Fibroblast of skin of abdomen (primary cell): Measurements from ENCODE around the gene ANGEL2.
"Not testable (repeated sequence)": the region's sequence is repeated elsewhere in the genome, so short reads cannot be mapped to it uniquely, and the experiment has no call there.

Experiments used
- DNase-seq: peaks from one replicate; pipeline ENCODE4 v3.0.0-alpha.2; 2013

The ANGEL2 gene

DNA sequence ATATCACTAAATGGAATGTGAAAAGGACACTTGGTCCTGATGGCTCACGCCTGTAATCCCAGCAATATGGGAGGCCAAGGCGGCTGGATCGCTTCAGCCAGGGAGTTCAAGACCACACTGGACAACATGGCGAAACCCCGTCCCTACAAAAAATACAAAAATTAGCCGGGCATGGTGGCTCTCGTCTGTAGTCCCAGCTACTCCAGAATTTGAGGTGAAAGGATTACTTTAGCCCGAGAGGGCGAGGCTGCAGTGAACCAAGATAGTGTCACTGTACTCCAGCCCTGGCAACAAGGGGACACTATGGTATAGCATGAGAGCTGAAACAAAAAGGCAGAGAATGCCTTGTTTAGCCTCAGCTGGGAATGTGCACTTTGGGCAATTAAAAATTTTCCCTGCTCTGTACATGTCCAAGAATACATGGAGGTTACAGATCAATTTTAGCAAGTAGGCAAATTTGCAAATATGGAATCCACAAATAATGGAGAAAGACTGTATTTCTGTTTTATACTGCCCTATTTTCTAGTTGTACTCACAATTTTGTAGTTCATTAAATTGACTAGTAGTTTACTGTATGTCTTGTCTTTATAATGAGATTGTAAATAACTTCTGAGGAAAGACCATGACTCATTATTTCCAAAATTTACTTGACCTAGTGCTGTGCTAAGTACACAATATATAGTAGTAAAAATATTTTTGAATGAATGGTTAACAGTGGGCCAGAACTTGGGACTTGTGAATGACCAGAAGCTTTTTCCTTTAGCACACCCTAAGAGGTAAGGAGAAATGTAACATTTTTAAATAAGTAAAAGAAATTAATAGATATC is 2.0 kb upstream of the ANGEL2 start:
- DNase-seq, result no peak

DNA sequence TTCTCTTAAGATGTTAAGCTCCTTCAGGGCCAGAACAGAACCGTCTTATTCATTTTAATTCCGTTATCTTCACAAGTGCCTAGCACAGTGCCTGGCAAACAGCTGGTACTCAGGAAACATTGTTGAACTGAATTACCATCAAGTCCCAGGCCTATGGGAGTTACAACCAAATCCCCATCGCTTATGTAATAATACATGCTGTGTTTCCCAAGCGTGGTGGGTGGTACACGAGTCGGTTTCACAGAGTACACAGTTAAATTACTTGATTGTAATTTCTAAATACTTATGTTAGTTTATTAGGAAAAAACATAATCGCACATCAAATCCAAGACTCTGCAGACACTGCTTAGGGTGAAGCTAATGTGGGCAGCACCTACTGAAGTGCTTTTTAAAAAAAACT is 1.0 kb downstream of the ANGEL2 start:
- DNase-seq, result peak; percentile 7

DNA sequence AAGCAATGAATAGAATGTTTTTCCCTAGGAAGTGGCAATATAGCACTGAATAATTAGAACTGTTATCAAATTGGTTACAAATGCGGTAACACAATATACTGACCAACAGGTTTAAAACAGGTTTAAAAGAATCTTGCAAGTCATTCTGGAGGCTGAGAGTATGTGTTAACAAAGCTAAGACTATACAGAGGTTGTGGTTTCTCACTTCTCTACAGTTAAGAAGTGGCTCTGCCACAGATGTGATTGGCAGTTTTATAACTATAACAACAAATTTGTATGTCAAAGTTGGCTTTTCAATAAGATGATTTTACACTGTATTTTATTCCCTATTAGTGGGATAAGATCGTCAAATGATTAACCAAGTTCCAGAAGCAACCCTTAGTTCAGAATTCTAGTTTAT is 7.1 kb downstream of the ANGEL2 start:
- no peak for DNase-seq

DNA sequence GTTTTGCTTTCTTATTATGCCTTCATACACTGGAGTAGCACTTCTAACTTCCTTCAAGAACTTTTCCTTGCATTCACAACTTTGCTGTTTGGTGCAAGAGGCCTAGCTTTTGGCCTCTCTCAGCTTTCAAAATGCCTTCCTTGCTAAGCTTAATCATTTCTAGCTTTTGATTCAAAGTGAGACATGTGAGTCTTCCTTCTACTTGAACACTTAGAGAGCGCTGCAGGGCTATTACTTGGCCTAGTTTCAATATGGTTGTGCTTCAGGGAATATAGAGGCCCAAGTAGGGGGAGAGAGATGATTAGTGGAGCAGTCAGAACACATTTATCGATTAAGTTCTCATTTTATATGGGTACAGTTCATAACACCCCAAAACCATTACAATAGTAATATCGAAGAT is 12.4 kb downstream of the ANGEL2 start:
- DNase-seq, result no peak

DNA sequence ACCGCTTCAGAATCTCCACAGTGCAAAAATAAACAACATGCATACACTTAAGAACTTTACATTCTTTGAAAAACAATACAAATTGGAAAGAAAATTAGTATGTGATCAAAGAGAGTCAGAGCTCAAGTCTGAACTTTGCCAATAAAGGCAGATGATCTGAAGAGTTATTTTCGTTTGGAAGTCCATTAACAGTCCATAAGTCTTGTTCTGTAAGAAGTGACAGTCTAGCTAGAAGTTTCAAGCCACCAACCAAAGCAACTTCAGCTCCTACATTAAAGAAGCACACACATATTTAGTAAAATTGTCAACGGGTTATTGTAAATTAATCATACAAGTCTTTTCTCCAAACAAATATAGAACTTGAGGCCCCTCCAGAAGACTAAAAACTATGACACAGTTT is 20.7 kb downstream of the ANGEL2 start:
- DNase-seq, result no peak

DNA sequence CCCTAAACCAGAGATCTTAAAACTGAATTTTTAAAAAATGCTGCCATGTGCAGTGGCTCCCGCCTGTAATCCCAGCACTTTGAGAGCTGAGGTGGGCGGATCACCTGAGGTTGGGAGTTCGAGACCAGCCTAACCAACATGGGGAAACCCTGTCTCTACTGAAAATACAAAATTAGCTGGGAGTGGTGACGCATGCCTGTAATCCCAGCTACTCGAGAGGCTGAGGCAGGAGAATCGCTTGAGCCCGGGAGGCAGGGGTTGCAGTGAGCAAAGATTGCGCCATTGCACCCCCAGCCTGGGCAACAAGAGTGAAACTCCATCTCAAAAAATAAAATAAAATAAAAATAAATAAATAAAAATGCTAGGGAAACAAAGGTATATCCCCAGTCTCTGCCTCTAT is 21.7 kb downstream of the ANGEL2 start:
- not testable (repeated sequence) for DNase-seq

DNA sequence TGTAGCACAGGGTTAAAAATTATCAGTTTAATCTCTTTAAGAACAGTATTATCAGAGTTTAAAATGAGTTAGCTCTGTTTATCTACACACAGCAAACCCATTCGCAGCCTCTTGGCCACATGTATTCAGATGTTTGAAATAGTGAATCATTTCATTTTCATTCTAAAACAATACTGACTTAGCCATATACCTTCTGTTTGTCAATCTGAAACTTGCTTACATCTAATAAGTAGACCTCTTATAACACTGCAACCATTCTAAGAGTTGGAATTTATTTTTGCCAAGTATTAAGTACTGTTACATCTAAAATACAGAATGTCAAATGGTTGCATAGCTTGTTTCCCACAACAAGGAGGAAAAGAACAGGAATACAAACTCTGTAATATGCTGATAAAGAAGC is 25.4 kb downstream of the ANGEL2 start:
- no peak for DNase-seq

DNA sequence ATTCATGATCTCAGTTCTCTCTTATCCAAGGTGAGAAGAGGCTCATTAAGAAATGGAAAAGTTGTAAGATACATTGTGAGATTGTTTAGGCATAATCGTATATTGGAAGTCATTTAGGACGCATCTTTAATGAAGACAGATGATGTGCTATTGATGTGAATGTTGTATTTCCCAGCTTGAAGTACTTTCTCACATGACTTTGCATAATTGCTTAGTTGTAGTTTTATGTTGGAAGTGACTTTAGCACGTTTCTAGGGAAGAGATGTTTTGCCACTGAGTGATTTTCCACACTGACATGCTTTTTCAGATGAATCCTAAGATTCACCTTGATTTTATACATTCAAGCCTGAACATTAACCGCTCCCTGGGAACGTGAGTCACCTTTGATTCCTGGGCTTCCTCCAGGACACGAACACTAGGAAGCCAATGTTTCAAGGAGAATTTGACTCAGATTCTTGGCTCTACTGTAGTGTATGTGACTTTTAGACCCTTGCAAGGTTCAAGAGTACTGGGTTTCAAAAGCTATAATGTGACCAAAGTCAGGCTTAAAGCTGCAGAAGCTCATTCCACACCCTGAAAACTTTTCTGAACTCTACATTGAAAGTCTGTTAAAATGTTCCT is 27.9 kb downstream of the ANGEL2 start:
- peak; percentile 14 for DNase-seq

DNA sequence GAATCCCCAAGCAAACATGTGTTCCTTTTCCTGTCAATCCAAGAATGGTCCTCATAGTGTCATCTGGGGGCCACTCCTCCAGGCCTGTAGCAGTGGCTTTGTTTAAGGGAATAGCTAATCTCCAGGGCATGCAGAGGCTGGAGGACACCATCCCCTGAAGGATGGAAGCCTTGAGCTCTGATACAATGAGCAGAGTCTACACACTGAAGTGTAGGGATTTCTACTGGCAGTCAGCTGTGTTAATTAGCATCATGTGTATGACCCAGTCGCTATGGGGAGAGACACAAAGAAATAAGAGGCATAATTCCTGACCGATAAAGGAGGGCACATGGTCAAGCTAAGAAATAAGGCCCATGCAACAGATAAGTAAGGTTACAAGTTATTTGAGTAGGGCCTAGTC is 29.1 kb downstream of the ANGEL2 start:
- no peak for DNase-seq

DNA sequence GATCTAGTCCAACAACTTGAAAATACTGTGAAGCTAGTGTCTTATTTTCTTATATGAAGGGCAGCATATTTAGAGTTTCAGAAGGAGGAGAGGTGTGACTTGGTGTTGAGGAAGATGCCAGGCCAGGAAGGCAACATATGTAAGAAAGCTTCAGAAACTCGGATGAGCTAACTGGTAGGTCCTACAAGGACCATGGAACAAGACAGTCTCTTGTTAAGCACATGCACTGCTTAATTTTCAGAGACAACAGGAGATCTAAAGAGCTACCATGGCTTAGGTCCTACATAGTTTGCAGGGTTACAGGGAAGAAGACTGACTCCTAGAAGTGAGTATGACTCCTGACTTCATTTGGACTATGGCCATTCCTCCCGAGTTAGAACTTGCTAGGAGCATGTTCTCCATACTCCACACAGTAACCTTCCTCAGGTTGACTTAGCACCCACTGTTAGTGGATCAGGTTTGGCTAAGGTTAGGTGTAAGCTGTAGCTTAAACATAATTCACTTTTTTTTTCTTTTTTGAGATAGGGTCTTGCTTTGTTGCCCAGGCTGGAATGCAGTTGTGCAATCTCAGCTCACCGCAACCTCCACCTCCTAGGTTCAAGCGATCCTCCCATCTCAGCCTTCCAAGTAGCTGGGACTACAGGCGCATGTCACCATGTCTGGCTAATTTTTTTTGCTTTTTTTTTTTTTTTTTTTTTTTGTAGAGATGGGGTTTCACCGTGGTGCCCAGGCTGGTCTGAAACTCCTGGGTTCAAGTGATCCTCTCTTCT is 31.0 kb downstream of the ANGEL2 start:
- DNase-seq, result no peak

DNA sequence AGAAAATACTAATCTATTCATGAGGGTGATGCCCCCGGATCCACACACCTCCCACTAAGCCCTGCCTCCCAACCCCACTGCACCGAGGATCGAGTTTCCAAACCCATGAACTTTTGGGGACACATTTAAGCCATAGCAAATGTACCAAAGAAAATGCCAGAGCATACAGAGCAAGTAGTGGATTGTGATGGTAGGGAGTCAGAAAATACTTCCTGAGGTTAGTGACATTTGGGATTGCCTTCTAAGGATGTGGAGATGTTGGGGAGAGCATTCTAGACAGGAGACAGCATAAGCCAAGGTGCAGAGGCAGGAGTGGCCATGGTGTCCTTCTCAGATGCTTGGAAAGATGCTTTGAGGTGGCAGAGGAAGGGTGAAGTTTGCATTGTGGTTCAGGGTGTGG is 32.2 kb downstream of the ANGEL2 start:
- no peak for DNase-seq

DNA sequence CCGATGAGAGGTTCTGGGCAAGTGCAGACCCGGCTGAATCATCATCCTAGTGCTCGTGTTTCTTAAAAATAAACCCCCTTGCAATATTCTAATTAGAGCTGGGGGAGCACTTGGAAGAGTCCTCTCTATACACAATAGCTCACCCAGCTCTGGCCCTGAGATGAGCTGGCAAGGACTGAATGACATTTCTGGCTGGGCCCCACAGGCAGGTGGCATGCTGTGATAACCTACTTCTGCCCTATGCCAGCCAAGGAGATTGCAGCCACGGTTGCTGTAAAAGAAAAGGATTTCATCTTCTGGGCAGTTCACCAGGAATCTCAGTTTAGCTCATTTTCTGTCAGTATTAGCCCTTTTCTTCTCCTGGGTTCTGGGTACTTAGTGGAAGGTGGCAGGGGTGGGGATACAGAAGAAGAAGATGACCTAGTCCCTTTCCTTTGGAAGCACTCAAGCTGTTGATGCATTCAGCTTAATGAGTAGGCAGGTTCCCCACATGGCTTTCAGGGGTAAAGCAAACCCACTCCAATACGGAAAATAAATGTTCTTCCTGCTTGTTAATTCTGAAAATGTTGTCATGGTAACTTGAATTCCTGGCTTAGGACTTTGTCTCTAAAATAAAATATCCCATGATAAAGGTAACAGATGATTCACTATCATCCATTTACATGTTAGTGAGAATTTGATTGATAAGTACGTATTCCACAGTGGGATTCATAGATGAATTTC is 33.1 kb downstream of the ANGEL2 start:
- DNase-seq, result no peak

DNA sequence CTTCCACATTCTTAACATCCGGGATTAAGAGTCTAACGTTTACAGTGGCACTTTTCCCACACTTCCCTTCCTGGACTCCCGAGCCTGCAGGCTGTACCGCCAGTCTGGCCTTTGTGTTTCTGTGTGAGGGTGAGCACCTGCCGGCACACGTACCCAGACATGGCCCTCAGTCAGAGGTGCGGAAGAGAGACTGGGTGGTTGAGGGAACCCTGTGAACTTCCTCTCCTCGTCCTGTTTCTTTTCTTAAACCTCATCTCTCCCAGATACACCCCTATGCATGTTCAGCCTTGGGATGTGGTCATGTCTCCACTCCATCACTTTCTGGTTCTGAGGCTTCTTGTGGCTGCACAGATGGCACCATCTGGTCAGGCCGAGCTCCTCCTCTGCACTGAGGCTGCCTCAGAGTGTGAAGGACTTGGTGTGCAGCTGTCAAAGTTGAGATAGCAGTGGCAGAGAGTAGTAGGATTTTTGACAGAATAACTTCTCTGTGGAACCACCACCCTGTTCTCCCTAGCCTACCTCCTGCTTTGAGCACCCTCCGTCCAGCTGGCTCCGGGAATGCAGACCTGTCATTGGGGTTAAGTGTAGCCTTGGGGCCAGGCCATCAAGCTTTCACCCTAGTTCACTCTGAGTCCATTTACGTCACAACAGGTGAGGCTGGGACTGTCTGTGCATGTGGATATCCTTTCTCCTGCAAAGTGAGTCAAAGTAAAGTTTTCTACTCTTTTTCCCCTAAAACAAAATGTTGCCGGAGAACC is 33.9 kb downstream of the ANGEL2 start:
- DNase-seq, result no peak

DNA sequence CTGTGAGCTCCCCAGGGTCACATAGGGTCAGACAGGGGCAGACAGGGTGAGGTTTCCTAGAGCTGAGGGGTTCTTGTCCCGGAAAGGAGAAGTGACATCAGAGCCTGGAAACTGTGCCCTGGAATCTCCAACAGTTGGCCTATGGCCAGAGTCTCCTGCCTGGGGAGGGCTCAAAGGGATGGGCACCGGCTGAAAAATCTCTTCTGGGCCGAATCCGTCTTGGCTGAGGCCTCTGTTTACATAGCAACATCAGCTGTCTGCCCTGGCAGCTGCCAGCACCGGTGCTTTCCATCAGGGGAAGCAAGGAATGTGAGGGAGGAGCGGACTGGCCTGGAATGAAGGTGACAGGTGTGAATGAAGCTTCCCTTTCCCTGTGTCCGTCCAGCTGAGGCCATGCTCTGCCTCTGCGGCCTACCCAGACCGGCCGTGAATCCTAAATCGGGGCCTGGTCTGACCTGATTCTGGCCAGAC is 34.6 kb downstream of the ANGEL2 start:
- DNase-seq, result no peak

DNA sequence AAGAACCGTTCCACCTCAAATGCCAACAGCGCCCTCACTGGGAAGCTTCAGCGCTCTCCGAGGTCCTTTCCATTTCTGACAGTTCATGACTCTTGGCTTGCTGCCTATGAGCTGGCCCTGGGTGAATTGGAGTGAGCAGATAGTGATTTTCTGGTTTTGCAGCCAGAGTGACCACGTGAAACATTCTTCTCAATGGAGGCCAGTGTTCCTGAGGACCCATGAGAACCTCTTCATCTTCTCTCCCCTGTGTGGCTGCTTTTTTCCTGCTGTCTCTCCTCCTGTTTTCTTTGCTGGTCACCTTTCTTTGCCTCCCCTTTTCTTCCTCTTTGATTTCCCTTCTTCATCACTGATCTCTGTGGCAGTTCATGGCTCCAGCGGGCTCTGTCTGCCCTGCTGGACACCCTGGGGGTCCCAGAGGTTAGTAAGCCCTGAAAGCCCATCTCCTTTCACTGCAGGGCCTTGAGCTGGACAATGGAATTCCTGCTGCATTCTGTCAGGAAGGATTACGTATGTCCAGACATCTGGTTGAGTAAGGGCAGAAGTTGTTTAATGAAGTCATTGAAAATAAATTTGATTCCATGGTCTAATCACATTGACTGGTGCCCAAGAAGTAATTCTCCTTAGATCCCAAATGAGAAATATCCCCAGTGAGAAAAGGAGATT is 35.4 kb downstream of the ANGEL2 start:
- DNase-seq, result no peak

DNA sequence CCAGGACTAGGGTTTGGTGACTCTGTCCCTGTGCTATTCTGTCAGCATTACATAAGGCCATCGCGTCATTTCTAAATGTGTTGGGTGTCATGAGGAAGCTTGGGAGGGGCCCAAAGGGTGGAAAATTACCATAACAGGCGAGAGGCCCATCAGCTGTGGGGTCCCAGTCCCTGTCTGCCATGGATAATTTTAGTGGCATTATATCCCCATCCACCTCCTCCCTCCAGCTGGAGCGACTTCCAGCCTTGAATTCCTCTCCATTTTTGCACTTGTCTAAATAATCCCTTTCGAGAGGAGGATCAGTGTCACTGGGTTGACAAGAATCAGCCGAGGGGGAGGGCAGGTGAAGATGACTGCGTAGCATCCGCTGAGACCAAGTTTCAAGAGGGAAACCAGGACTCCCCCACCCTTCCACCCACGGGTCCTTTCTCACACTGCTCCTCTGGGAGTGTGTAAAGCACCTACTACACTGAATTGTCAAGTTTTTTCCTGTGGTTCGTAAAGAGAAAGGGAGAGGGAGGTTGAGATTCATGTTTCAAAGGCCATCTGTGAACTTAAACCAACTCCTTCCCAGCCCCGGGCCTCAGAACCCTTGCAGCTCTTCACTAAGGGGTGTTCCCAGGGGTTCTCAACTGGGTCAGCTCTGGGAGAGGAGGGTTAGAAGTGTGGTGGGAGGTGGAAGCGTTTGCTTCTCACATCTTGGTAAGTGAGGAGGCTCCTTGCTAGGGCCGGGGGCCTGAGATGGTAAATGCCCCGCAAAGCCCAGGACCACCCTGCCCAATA is 36.1 kb downstream of the ANGEL2 start:
- DNase-seq, result no peak

DNA sequence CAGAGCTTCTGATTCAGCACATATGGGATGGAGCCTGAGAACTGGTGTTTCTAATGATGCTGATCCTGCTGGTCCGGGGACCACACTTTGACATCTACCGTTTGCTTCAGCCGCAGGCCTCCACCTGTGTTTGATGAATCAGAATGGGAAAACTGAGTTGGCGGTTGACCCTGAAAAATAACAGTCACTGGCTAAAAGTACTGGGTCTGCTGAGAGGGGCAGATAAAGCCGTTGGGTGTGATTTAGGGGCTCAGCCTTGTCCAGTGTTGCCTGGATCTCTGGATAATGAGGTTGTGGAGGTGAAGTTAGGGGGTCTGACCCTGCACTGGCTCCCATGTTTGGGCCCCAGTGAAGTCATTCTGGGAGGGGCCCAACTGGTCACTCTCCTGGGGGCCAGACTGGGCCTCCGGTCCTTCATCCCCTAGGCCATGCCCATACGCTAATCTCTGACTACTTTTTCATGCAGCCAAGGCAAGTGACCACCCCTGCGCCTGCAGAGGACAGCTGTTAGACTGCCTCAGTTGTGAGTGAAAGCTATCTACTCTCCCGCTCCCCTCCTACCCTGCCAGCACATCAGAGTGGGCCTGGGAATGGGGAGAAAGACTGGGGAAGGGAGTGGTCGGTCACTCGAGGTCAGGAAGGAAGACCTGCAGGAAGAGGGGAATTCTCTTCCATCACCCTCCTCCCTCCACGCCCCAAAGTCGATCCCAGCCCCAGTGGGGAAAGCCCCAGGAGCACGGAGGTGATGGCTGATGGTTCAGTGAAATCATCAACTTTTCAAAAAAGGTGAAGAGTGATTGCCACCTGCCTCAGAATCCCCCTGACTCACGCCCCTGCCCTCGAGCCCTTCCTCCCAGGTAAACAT is 37.7 kb downstream of the ANGEL2 start:
- no peak for DNase-seq

DNA sequence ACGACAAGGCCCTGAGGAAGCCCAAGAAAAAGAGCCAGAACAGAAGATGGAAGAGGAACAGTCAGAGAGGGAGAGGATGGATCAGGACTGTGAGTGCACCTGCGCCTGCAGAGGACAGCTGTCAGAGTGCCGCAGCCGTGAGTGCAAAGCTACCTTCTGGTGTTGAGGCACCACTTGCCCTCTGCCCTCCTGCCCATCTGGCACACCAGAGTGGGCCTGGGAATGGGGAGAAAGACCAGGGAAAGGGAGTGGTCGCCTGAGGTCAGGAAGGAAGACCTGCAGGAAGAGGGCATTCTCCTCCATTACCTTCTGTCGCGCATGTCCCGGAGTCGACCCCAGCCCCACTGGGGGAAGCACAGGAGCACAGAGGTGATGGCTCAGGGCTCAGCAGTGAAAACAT is 39.1 kb downstream of the ANGEL2 start:
- DNase-seq, result no peak

DNA sequence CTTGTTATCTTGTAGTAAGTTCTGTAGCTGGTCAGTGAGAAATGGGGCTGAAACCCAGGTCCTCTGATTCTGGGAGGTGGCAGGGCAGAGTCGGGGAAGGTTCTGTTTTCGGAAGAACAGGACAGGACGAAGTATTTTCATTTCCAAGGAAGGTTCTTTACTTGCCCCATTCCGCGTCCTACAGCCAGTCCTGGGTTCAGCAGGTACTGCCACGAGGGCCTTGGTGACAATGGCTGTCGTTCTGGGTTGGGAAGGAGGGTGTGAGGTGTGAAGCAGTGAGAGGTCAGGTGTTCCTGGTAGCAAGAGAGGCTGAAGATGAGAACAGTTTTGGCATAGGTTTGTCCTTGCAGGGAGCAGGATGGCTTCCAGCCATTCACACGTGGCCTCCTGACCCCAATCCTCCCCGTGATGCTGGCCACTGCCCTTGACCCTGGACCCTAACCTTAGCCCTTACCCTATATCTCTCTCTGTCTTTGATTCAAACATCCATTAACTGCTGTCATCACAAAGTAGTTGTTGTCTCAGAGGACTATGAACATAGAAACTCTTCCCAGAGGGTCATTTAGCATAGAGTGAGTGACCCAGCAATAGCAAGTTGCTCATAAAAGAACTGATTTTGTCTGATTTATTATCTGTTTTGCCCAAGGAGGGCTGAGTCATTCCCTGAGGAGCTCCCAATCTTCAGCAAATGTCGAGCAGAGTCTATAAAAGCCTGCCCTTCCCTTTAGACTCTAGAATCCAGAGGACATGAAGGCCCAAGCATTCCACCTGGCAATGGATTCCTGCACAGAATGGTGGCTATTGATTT is 40.4 kb downstream of the ANGEL2 start:
- DNase-seq, result peak; percentile 47
